ENCODE data around the gene FXYD5. TPM values are rescaled to one million over a fixed set of nuclear protein-coding genes. Genes with fewer than 3 reads are reported as not detected.
"Not testable (repeated sequence)": the region's sequence is repeated elsewhere in the genome, so short reads cannot be mapped to it uniquely, and the experiment has no call there.

The FXYD5 gene
- total and polyA plus RNA-seq, 2 donors (not counting 1 experiment from before 2014, with no cell fraction given), result 310 to 390 TPM

DNA sequence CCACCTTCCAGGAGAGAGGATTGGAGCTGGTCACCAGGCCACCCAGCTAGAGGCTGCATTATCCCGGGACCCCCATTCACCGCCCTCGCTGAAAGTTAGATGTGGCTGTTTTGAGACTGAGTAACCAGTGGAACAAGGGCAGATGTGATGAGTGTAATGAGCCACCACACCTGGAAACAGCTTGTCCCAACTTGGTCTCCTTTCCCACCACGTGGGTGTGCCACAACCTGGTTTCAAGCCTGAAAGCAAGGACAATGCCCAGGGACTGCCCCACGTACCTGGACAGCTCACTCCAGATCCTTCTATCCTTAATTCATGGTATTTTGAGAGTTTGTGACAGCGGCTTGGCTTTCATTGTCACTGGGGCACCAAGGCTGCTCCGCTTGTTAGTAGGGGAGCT, 26.7 kb upstream of the FXYD5 start:
- Histone ChIP-seq H3K27me3 (replicated peaks in 1 of 4; ENCODE audit: control extremely low read depth in 1 of 4, control insufficient read depth in 3 of 4, insufficient read depth in 4 of 4, low read length in 3 of 4) (no peaks in the 10 kb centered on the region), H3K36me3 (replicated peaks in 1 of 2; ENCODE audit: control extremely low read depth in 1 of 2, control insufficient read depth in 1 of 2, extremely low read depth in 1 of 2, insufficient read depth in 2 of 2, low read length in 1 of 2) (no peaks in the 10 kb centered on the region), H3K4me3 (ENCODE audit: control extremely low read depth in 1 of 5, extremely low read depth in 1 of 5, insufficient read depth in 1 of 5, low read depth in 2 of 5, low read length in 4 of 5) (no peak overlapping the region), H2AFZ (ENCODE audit: insufficient read depth, low read depth, low read length, poor library complexity, severe bottlenecking) (no peak overlapping the region), H3K79me2 (ENCODE audit: control insufficient read depth, insufficient read depth, low read length) (no peaks in the 10 kb centered on the region), H3K9ac (ENCODE audit: low read length) (no peak overlapping the region), H4K20me1 (ENCODE audit: control insufficient read depth, insufficient read depth, low read length, poor library complexity, severe bottlenecking) (no peaks in the 10 kb centered on the region), H3K4me1 (ENCODE audit: control insufficient read depth in 2 of 2, insufficient read depth in 2 of 2, low read length in 2 of 2) (peaks cover 10 to 17% of the 10 kb centered on the region in 2 donors), H3K4me2 (replicated peaks; ENCODE audit: low read depth, low read length, poor library complexity, severe bottlenecking) (no peak overlapping the region), H3K27ac (ENCODE audit: low read length in 2 of 2) (no peak overlapping the region), H3K9me3 (ENCODE audit: control extremely low read depth in 1 of 3, control insufficient read depth in 2 of 3, insufficient read depth in 1 of 3, low read length in 2 of 3) (no peaks in the 10 kb centered on the region)
- POLR2A ChIA-PET, result no interaction called here
- ATAC-seq (ENCODE audit: low read depth) (no peak), DNase-seq (no peak)
- CTCF ChIA-PET, result interaction anchor here (2.7 kb wide), 1 partner anchor 14 kb away, joined by 6 read pairs; no protein-coding TSS in a partner anchor
- H3K27me3 Mint-ChIP-seq, result no peaks in the 10 kb centered on the region
- no peak overlapping the region for H3K4me3 Mint-ChIP-seq
- TF ChIP-seq CTCF (IDR thresholded peaks at IDR 0.05), result no peak
- no peak for TF ChIP-seq EZH2 (IDR thresholded peaks at IDR 0.05; ENCODE audit: borderline replicate concordance, insufficient read depth, low read depth, low read length, poor library complexity, severe bottlenecking)
- 63% methylated on average over 2 of the region's 7 CpGs for WGBS (ENCODE audit: insufficient coverage)
- peaks cover 15% of the 10 kb centered on the region for H3K4me1 Mint-ChIP-seq
- H3K27ac Mint-ChIP-seq, result no peak overlapping the region
- H3K9me3 Mint-ChIP-seq (ENCODE audit: insufficient read depth), result no peaks in the 10 kb centered on the region
- intact Hi-C loops (cut with micrococcal nuclease), result no loop called here

- no peak overlapping the region for H3K4me3 Mint-ChIP-seq
- peaks cover 15% of the 10 kb centered on the region for H3K4me1 Mint-ChIP-seq
- Histone ChIP-seq H3K4me1 (ENCODE audit: control insufficient read depth in 2 of 2, insufficient read depth in 2 of 2, low read length in 2 of 2) (peaks cover 10 to 15% of the 10 kb centered on the region in 2 donors), H3K4me2 (replicated peaks; ENCODE audit: low read depth, low read length, poor library complexity, severe bottlenecking) (no peak overlapping the region), H3K79me2 (ENCODE audit: control insufficient read depth, insufficient read depth, low read length) (no peaks in the 10 kb centered on the region), H3K27ac (ENCODE audit: low read length in 2 of 2) (no peak overlapping the region), H3K27me3 (replicated peaks in 1 of 4; ENCODE audit: control extremely low read depth in 1 of 4, control insufficient read depth in 3 of 4, insufficient read depth in 4 of 4, low read length in 3 of 4) (no peaks in the 10 kb centered on the region), H3K4me3 (ENCODE audit: control extremely low read depth in 1 of 5, extremely low read depth in 1 of 5, insufficient read depth in 1 of 5, low read depth in 2 of 5, low read length in 4 of 5) (no peak overlapping the region), H2AFZ (ENCODE audit: insufficient read depth, low read depth, low read length, poor library complexity, severe bottlenecking) (no peak overlapping the region), H3K36me3 (replicated peaks in 1 of 2; ENCODE audit: control extremely low read depth in 1 of 2, control insufficient read depth in 1 of 2, extremely low read depth in 1 of 2, insufficient read depth in 2 of 2, low read length in 1 of 2) (no peaks in the 10 kb centered on the region), H3K9me3 (ENCODE audit: control extremely low read depth in 1 of 3, control insufficient read depth in 2 of 3, insufficient read depth in 1 of 3, low read length in 2 of 3) (peaks cover 0 to 2% (median 0%) of the 10 kb centered on the region in 3 donors), H4K20me1 (ENCODE audit: control insufficient read depth, insufficient read depth, low read length, poor library complexity, severe bottlenecking) (no peaks in the 10 kb centered on the region), H3K9ac (ENCODE audit: low read length) (no peak overlapping the region)
- WGBS (ENCODE audit: insufficient coverage), result 94% methylated on average over 9 of the region's 9 CpGs
- H3K27ac Mint-ChIP-seq, result no peak overlapping the region
- ATAC-seq (ENCODE audit: low read depth) (no peak), DNase-seq (no peak)
- TF ChIP-seq EZH2 (IDR thresholded peaks at IDR 0.05; ENCODE audit: borderline replicate concordance, insufficient read depth, low read depth, low read length, poor library complexity, severe bottlenecking) (no peak), CTCF (IDR thresholded peaks at IDR 0.05) (no peak)
- H3K9me3 Mint-ChIP-seq (ENCODE audit: insufficient read depth), result peaks cover 3% of the 10 kb centered on the region
- H3K27me3 Mint-ChIP-seq, result no peaks in the 10 kb centered on the region
- CTCF ChIA-PET, result no interaction called here
- POLR2A ChIA-PET, result no interaction called here
- intact Hi-C loops (cut with micrococcal nuclease), result no loop called here
Observed at GRCh38 chr19:35128398-35129057, 26.0 kb upstream of the FXYD5 start.

GRCh38 chr19:35129724-35130274, 24.7 kb upstream of the FXYD5 start:
- DNase-seq; H3K4me3 Mint-ChIP-seq; H3K27me3 ChIP-seq (replicated peaks in 1 of 4; ENCODE audit: control extremely low read depth in 1 of 4, control insufficient read depth in 3 of 4, insufficient read depth in 4 of 4, low read length in 3 of 4); H3K4me1 ChIP-seq (ENCODE audit: control insufficient read depth in 2 of 2, insufficient read depth in 2 of 2, low read length in 2 of 2); H3K9me3 Mint-ChIP-seq (ENCODE audit: insufficient read depth); H3K79me2 ChIP-seq (ENCODE audit: control insufficient read depth, insufficient read depth, low read length); intact Hi-C loops (cut with micrococcal nuclease); H3K4me1 Mint-ChIP-seq; H3K4me3 ChIP-seq (ENCODE audit: control extremely low read depth in 1 of 5, extremely low read depth in 1 of 5, insufficient read depth in 1 of 5, low read depth in 2 of 5, low read length in 4 of 5); H3K9ac ChIP-seq (ENCODE audit: low read length); H3K27me3 Mint-ChIP-seq; H2AFZ ChIP-seq (ENCODE audit: insufficient read depth, low read depth, low read length, poor library complexity, severe bottlenecking); H3K4me2 ChIP-seq (replicated peaks; ENCODE audit: low read depth, low read length, poor library complexity, severe bottlenecking); H3K9me3 ChIP-seq (ENCODE audit: control extremely low read depth in 1 of 3, control insufficient read depth in 2 of 3, insufficient read depth in 1 of 3, low read length in 2 of 3); H3K36me3 ChIP-seq (replicated peaks in 1 of 2; ENCODE audit: control extremely low read depth in 1 of 2, control insufficient read depth in 1 of 2, extremely low read depth in 1 of 2, insufficient read depth in 2 of 2, low read length in 1 of 2); H3K27ac ChIP-seq (ENCODE audit: low read length in 2 of 2); ATAC-seq (ENCODE audit: low read depth); POLR2A ChIA-PET; H4K20me1 ChIP-seq (ENCODE audit: control insufficient read depth, insufficient read depth, low read length, poor library complexity, severe bottlenecking); H3K27ac Mint-ChIP-seq: not testable (repeated sequence)
- CTCF ChIA-PET, result interaction anchor here (1.3 kb wide), 1 partner anchor 12 kb away, joined by 4 read pairs; no protein-coding TSS in a partner anchor
- 63% methylated on average over 9 of the region's 14 CpGs for WGBS (ENCODE audit: insufficient coverage)

Data from B cell (primary cell).